Measurements from ENCODE around the gene PICALM. TPM values are rescaled to one million over a fixed set of nuclear protein-coding genes. Genes with fewer than 3 reads are reported as not detected.
"Not testable (repeated sequence)": the region's sequence is repeated elsewhere in the genome, so short reads cannot be mapped to it uniquely, and the experiment has no call there.

Gene PICALM
- polyA plus RNA-seq, 1 donor: 334 TPM

DNA sequence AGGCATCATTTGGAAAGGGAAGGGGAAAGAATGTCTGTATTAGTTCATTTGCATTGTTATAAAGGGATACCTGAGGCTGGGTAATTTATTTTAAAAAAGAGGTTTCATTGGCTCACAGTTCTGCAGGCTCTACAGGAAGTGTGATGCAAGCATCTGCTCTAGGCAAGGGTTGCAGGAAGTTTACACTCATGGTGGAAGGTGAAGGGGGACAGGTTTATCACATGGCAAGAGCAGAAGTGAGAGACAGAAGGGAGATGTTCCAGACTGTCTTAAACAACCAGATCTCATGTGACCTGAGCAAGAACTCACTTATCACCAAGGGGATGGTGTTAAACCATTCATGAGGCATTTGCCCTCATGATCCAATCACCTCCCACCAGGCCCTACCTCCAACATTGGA, 123.1 kb downstream of the PICALM start:
- DNase-seq: no peak

DNA sequence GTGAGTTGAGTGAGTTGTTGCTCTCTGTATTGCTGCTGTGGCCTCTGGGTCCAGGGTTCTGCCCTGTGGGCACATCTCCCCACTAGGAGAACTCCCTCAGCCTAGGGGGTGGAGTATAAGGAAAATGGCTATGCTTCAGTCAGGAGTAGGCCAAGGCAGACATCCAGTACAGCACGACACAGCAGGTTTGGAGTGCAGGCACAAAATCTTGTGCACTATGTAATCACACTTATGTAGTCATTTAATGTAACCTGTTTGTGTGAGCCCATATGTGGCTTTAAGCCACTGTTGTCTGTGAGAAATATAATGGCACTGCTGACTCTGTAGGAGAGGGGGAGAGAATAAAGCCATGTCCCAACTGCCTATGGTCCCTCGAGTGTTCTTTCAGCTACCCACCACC, 123.6 kb downstream of the PICALM start:
- DNase-seq: no peak

DNA sequence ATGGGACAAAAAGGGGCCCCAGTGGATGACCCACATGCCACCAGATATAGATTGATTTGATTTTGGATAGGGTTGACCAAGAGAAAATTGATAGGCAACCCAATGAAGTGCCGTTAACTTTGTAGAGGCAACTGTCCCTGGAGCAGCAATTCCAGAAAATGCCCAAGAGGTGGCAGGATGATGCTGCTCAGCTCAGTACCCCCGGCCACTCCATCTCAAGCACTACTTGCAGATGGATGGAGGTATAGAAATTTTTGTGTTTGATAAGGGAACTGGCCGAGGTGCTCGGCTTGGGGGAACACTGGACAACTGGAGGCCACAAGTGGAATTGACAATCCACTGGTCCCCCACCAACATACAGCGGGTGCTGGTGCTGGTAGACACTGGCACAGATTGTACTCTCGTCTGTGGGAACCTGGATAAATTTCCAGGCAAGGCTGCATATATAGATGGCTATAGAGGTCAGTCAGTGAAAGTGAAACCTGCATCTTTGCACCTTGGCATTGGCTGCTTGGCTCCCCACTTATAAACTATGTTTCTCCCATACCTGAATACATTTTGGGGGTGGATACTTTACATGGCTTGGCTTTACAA, 127.4 kb downstream of the PICALM start:
- no peak for DNase-seq

DNA sequence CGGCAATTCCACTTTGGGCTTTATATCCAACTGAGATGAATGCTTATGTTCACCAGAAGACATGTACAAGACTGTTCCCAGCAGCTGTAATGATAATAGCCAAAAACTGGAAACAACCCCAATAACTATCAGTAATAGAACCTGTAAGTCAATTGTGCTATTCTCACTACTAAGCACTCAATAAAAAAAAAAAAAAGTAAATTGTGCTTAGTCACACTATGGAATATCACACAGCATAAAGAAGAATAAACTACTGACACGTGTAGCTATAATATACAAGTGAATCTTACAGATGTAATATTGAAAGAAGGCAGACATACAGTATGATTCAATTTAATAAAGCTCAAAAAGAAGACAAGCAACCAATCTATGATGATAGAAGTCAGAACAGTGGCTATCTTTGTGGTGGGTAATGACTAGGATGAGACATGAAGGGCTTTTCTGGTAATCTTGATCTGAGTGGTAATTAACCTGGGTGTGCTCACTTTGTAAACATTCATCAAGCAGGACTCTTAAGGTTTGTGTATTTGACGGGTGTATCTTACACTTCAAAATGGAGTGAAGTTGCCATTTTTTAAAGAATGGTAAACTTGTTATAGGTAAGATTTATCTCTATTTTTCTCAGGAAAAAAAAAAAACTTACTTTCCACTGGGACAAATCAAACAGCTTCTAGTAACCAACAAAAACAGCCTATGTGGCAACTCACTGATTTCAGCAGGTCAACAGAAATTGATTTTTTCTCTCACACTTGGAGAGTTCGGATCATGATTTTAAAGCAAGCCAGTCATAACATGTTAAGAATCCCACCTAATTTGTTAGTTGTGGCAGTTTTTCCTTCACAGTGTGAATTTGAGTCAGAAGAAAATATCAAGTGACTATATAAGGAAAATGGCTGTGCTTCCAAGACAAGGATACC, 129.5 kb downstream of the PICALM start:
- no peak for DNase-seq

DNA sequence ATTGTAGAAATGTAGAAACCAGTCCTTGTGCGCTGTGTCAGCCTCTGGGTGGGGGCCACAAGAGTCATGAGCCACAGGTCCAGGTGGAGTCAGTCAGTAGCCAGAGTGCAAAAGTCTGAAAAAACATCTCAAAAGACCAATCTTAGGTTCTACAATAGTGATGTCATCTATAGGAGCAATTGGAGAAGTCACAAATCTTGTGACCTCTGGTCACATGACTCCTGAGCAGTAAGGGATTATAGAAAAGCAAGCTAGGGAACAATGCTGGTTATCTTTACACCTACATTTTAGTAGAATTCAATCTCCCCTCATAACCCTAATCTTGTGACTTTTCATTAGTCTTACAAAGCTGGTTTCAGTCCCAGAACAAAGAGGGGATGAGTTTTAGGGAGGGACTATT, 131.0 kb downstream of the PICALM start:
- DNase-seq: no peak

DNA sequence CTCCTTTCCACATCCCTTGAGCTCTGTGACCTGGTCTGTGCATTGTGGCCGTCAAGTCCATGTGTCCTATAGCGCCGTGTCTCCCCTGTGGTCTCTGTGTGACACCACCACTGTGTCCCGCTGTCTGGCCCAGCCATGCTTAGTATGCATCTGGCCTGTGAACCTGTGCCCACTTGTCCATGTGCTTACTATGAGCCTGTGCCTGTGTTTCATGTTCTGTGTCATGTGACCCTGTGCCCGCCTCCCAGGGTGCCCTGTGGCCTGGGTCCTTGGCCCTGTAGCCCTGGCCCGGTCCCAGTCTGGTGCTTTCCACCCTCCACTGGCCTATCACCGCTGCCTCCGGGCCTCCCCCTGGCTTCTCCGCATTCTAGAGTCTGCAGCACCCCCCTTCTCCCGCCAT, 133.1 kb downstream of the PICALM start:
- DNase-seq: no peak

DNA sequence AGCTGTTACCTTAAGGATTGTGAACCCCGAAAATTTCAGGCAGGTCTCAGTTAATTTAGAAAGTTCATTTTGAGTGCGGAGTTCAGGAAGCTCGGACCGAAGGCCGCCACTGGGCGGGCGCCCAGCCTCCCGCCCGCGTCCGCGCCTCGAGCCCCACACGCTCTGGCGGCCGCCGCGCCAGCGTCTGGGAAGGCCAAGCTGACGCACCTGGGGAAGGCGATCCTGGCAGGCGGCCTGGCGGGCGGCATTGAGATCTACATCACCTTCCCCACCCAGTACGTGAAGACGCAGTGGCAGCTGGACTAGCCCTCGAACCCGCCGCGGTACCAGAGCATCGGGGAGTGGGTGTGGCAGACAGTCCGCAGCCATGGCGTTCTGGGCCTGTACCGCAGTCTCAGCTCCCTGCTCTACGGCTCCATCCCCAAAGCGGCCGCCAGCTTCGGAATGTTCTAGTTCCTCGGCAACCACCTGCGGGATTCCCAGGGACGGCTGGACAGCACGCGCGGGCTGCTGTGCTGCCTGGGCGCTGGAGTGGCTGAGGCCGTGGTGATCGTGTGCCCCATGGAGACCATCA, 134.2 kb downstream of the PICALM start:
- no peak for DNase-seq

DNA sequence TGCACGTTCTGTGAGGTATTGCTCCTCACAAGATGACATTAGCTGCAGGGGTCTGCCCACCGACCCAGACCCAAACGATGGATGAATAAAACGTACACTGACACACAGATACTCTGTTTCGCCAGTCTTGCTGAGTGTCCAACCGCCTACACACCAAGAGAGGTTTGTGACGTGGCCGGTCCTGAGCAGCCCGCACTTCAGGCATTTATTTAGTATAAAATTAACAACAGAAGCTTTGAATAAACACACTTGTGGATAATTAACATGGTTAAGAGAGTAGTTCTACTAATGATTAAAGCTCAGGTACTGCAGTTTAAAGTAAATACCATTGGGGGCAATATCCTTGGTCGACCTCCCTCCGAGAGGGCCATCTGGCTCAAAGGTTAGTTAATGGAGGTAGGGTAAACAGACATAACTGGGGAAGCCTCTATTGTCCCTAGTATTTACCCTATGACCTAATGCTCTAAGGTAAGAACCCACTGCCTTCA, 138.0 kb downstream of the PICALM start:
- no peak for DNase-seq

DNA sequence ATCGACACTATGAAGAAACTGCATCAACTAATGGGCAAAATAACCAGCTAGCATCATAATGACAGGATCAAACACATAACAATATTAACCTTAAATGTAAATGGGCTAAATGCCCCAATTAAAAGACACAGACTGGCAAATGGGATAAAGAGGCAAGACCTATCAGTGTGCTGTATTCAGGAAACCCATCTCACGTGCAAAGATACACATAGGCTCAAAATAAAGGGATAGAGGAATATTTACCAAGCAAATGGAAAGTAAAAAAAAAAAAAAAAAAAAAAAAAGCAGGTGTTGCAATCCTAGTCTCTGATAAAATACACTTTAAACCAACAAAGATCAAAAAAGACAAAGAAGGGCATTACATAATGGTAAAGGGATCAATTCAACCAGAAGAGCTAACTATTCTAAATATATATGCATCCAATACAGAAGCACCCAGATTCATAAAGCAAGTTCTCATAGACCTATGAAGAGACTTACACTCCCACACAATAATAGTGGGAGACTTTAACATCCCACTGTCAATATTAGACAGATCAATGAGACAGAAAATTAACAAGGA, 142.2 kb downstream of the PICALM start:
- DNase-seq: not testable (repeated sequence)

DNA sequence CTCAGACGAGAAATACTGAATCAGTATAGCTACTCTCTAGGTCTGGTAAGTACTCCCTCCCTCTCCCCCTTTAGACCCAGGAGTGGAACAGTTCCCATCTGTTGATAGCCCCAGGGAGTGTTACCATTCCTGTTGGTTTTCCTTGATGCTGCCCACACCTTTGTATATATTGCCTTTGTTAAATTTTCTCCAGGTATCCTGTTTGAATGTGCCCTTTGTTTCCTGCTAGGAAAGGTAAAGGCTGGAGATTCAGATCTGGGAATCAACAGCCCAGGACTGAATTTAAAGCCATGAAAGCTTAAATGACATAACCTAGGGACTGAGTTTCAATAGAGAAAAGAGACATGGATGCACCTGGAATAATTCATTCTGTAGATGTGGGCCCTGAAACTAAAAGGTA, 145.4 kb downstream of the PICALM start:
- DNase-seq: no peak

DNA sequence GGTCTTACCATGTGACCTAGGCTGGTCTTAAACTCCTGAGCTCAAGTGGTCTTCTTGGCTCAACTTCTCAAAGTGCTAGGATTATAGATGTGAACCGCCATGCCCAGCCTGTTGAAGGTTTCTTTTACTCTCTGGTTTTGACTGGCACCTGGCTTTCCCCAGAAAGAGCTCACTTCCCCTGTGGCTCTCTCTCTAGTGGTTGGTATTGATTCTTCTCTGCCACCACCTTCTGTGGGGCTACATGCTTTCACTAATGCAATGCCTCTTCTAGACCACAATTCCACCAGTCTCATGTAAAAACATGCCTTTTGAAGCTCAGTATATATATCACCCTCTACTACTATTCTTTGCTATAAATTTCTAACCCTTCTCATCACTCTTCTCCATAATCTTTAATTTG, 146.5 kb downstream of the PICALM start:
- no peak for DNase-seq

DNA sequence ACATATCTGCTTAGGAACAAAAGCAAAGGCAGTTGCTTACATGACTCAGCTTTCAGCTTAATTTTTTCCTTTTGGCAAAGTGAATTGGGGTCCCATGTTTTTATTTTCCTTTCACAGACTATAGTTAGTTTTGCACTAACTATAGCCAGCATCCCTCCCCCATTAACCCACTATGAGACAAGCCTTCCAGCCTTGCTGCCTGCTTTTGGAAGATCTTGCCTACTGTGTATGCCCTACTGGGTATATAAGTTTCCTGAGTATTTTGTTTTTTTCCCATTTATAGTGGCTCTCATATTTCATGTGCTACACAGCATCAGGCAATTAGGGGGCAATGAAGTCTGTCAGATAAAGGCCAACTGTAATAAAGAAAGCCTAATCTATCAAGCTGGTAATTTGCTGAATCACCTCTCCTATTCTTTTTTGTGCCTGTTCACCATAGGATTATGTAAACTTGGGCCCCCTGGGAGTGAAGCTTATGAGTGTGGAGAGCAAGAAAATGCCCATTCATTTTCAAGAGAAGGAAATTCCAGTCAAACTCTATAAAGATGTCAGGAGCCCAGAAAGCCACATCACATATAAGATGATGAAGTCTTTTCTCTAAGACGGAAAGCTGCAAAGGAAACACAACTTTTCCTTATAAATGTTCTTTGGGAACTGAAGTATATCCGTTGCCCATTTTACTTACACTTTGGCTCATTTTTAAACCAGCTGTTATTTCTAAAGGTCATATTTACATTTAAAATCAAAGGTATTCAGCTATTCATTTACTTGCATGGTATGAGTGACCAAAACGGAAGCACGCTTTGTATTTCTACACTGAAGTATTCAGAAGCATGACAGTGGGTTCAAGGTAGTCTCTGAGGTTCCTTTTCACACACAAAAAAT, 149.7 kb downstream of the PICALM start:
- DNase-seq: no peak

DNA sequence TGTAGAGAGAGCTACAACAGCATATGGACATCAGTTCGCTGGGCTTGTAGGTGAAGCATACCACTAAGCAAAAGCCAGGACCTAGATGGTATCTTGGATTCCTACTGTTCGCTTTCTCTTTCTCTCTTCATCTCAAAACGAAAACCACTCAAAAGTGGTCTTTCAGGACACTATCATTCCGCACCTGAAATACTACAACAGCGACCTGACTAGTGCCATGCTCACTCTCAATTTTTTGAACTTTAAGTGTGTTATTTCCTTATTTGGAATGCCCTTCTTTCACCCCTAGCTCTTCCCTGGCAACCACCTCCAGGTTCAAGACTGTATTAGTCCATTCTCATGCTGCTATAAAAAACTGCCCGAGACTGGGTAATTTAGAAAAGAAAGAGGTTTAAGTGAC, 154.5 kb downstream of the PICALM start:
- DNase-seq: no peak

DNA sequence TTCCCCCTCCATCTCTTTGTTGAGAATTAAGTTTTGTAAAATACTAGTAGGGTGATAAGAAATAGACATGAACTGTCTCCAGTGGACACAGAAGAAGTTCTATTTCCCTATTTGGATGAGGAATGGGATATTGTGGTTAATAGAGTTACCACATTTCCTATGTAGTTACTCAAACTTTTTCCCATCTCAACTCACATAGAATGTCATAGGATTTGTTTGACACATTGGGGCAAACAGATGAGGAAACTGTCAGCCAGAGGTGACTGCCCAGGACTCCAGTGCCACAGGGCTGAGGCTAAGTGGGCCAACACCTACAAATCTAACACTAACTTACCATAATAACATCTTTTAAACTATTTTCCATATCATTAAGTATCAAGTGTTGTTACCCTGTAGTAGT, 155.4 kb downstream of the PICALM start:
- DNase-seq: no peak

DNA sequence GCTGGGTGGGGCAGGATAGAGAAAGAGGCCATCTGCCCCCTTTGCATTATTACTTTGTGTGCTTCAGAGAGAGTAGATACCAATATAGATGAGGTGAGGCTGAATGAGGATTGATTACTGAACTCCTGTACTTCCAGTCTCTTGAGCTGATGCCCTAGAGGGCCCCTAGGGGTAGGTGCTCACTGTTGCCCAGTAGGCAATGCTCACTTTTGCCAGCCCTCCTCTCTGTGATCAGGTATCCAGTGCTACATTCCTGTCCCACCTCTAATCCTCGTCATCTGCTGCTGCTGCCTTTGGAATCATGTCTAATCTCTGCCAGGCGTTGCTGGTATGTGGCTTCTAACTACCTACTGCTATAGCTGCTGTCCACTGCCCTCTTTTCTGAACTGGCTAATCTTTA, 156.5 kb downstream of the PICALM start:
- no peak for DNase-seq

Other genes with a start within 250 kb of the PICALM start
- 0.12 TPM for gene CCDC83, start 213.7 kb downstream of the PICALM start, polyA plus RNA-seq (ENCODE audit: insufficient read length)
- 54.1 TPM for gene EED, start 175.7 kb upstream of the PICALM start, polyA plus RNA-seq (ENCODE audit: insufficient read length)
- 54.9 TPM for gene HIKESHI, start 233.2 kb upstream of the PICALM start, polyA plus RNA-seq (ENCODE audit: insufficient read length)